H9 (cell line): ENCODE data around the gene ONECUT3. TPM values are rescaled to one million over a fixed set of nuclear protein-coding genes. Genes with fewer than 3 reads are reported as not detected.

Experiments
- DNase-seq: peaks from one replicate; pipeline ENCODE4 v3.0.0-alpha.2; 2017
- H2AFZ ChIP-seq: one replicate; pipeline ENCODE4 v1.6.1; 2013; ENCODE audit warnings: mild to moderate bottlenecking, low read length, control low read depth, moderate library complexity
- H2AK5ac ChIP-seq: 2 replicates; pipeline ENCODE4 v1.6.1; 2013; ENCODE audit warnings: low read length, control low read depth, mixed read lengths; ENCODE audit not compliant: insufficient read length
- H2BK120ac ChIP-seq: one replicate; pipeline ENCODE4 v1.6.1; 2013; ENCODE audit warnings: low read depth, mild to moderate bottlenecking, low read length, control low read depth, inconsistent platforms; ENCODE audit not compliant: poor library complexity, severe bottlenecking
- H2BK12ac ChIP-seq: 2 replicates; pipeline ENCODE4 v1.6.1; 2013; ENCODE audit warnings: low read length, control low read depth, mixed read lengths, low read depth; ENCODE audit not compliant: insufficient read length
- H2BK15ac ChIP-seq: 2 replicates; pipeline ENCODE4 v1.6.1; 2013; ENCODE audit warnings: low read depth, low read length, control low read depth
- H2BK20ac ChIP-seq: one replicate; pipeline ENCODE4 v1.6.1; 2013; ENCODE audit warnings: low read depth, mild to moderate bottlenecking, low read length, control low read depth, inconsistent platforms; ENCODE audit not compliant: poor library complexity, severe bottlenecking
- H2BK5ac ChIP-seq: 2 replicates; pipeline ENCODE4 v1.6.1; 2013; ENCODE audit warnings: low read length, control low read depth, mixed read lengths; ENCODE audit not compliant: insufficient read length
- H3K14ac ChIP-seq: 2 replicates; pipeline ENCODE4 v1.6.1; 2013; ENCODE audit warnings: low read length, control low read depth; ENCODE audit not compliant: insufficient read depth
- H3K18ac ChIP-seq: 2 replicates; pipeline ENCODE4 v1.6.1; 2013; ENCODE audit warnings: low read depth, mild to moderate bottlenecking, mixed read lengths, low read length, control low read depth; ENCODE audit not compliant: insufficient read length
- H3K23ac ChIP-seq: 2 replicates; pipeline ENCODE4 v1.6.1; 2013; ENCODE audit warnings: low read length, control low read depth, mixed read lengths, low read depth; ENCODE audit not compliant: insufficient read length
- H3K23me2 ChIP-seq: 2 replicates; pipeline ENCODE4 v1.6.1; 2013; ENCODE audit warnings: low read depth, mild to moderate bottlenecking, mixed read lengths, low read length, control low read depth; ENCODE audit not compliant: insufficient read length, poor library complexity, severe bottlenecking
- H3K27ac ChIP-seq: 2 replicates; pipeline ENCODE4 v1.5.1; 2013; ENCODE audit warnings: low read length, control low read depth, mixed read lengths, low read depth; ENCODE audit not compliant: insufficient read length
- H3K27me3 ChIP-seq: 2 replicates; pipeline ENCODE4 v1.6.1; 2013; ENCODE audit warnings: low read length, control low read depth, inconsistent platforms; ENCODE audit not compliant: insufficient read depth
- H3K4ac ChIP-seq: 2 replicates; pipeline ENCODE4 v1.6.1; 2013; ENCODE audit warnings: low read depth, mild to moderate bottlenecking, control low read depth, inconsistent platforms, low read length, moderate library complexity
- H3K4me1 ChIP-seq: 2 replicates; pipeline ENCODE4 v1.6.1; 2013; ENCODE audit warnings: low read length, control low read depth, inconsistent platforms; ENCODE audit not compliant: insufficient read depth
- H3K4me2 ChIP-seq: 2 replicates; pipeline ENCODE4 v1.6.1; 2013; ENCODE audit warnings: low read length, control low read depth, mixed read lengths; ENCODE audit not compliant: insufficient read length, insufficient read depth
- H3K56ac ChIP-seq: 2 replicates; pipeline ENCODE4 v1.6.1; 2013; ENCODE audit warnings: low read depth, mild to moderate bottlenecking, mixed read lengths, low read length, control low read depth; ENCODE audit not compliant: insufficient read length
- H3K79me1 ChIP-seq: 2 replicates; pipeline ENCODE4 v1.6.1; 2013; ENCODE audit warnings: low read depth, mild to moderate bottlenecking, moderate library complexity, low read length, control low read depth, inconsistent platforms; ENCODE audit not compliant: insufficient read depth, poor library complexity, severe bottlenecking
- H3K79me2 ChIP-seq: 2 replicates; pipeline ENCODE4 v1.6.1; 2013; ENCODE audit warnings: low read length, control low read depth, inconsistent platforms; ENCODE audit not compliant: insufficient read depth
- H3K9ac ChIP-seq: 2 replicates; pipeline ENCODE4 v1.6.1; 2013; ENCODE audit warnings: low read length, control low read depth, mixed read lengths; ENCODE audit not compliant: insufficient read length; ENCODE audit errors: extremely low read depth
- H3K9me3 ChIP-seq: one replicate; pipeline ENCODE4 v1.6.1; 2013; ENCODE audit warnings: low read depth, low read length, inconsistent platforms; ENCODE audit not compliant: control insufficient read depth
- H3T11ph ChIP-seq: one replicate; pipeline ENCODE4 v1.6.1; 2013; ENCODE audit warnings: mild to moderate bottlenecking, low read length, control low read depth, inconsistent platforms
- H4K20me1 ChIP-seq: one replicate; pipeline ENCODE4 v1.6.1; 2013; ENCODE audit not compliant: control insufficient read depth, insufficient read length, insufficient read depth
- H4K5ac ChIP-seq: 2 replicates; pipeline ENCODE4 v1.6.1; 2013; ENCODE audit warnings: low read depth, mild to moderate bottlenecking, mixed read lengths, low read length, control low read depth; ENCODE audit not compliant: insufficient read length
- H4K8ac ChIP-seq: replicated peaks from 2 replicates; pipeline ENCODE4 v1.6.1; 2013; ENCODE audit warnings: low read length, control low read depth, mixed read lengths, low read depth; ENCODE audit not compliant: insufficient read length
- H4K91ac ChIP-seq: 2 replicates; pipeline ENCODE4 v1.6.1; 2013; ENCODE audit warnings: low read depth, mild to moderate bottlenecking, moderate library complexity, mixed read lengths, low read length, control low read depth; ENCODE audit not compliant: insufficient read length
- H3K27ac Mint-ChIP-seq, 3 experiments: 2 replicates in 2 of 3; 3 replicates in 1 of 3; pipeline ENCODE4 v1.8.0; 2020 to 2021; ENCODE audit warnings: mixed read lengths in 3 of 3, mild to moderate bottlenecking in 1 of 3, moderate library complexity in 1 of 3
- H3K27me3 Mint-ChIP-seq: 2 replicates; pipeline ENCODE4 v1.8.0; 2021; ENCODE audit warnings: low read depth, mild to moderate bottlenecking, moderate library complexity, mixed read lengths
- H3K36me3 Mint-ChIP-seq, 3 experiments: 2 replicates in 2 of 3; 3 replicates in 1 of 3; pipeline ENCODE4 v1.8.0; 2020 to 2021; ENCODE audit warnings: low read depth in 3 of 3, mixed read lengths in 3 of 3; ENCODE audit not compliant: insufficient read depth in 1 of 3
- H3K4me1 Mint-ChIP-seq, 2 experiments: 2 replicates each; pipeline ENCODE4 v1.8.0; 2020; ENCODE audit warnings: mixed read lengths in 2 of 2
- H3K4me3 Mint-ChIP-seq, 2 experiments: 2 replicates in 1 of 2; 3 replicates in 1 of 2; pipeline ENCODE4 v1.8.0; 2020 to 2021; ENCODE audit warnings: mild to moderate bottlenecking in 2 of 2, mixed read lengths in 2 of 2, moderate library complexity in 1 of 2
- H3K9me3 Mint-ChIP-seq, 2 experiments: 2 replicates in 1 of 2; 3 replicates in 1 of 2; pipeline ENCODE4 v1.8.0; 2020; ENCODE audit warnings: mild to moderate bottlenecking in 2 of 2, mixed read lengths in 2 of 2, moderate library complexity in 1 of 2
- WGBS: extraction: QIAGEN DNeasy Blood & Tissue Kit; methylation state at CpG from one replicate; pipeline ENCODE4 v1.1.7; 2013; ENCODE audit warnings: missing lambda C conversion rate, low lambda C conversion rate, mixed read lengths; ENCODE audit not compliant: insufficient read length; ENCODE audit errors: extremely low coverage; 5-methylcytosine and 5-hydroxymethylcytosine counted together
- total RNA-seq: library from RNA; stranded (reverse); gene quantifications from 2 replicates; pipeline ENCODE4 v1.2.1, GENCODE V29; 2021
- TF ChIP-seq, protein P1 (sequence below): fragments of 200-600 bp; sonication (generic); conservative IDR thresholded peaks from 3 replicates; pipeline ENCODE4 v1.8.0; 2021; ENCODE audit warnings: antibody characterized with exemption, mild to moderate bottlenecking

ONECUT3 gene
- total RNA-seq, 1 experiment from 2014 or later = 0.04 TPM

GRCh38 chr19:1828279-1829238 lies 75.3 kb downstream of the ONECUT3 start:
- Histone ChIP-seq H3K4ac (no peak overlapping the region), H3T11ph (no peak overlapping the region), H3K4me2 (no peak overlapping the region), H3K79me2 (peaks cover 2% of the 10 kb centered on the region; the same call in 1 of the 2 replicates), H2AK5ac (no peak overlapping the region), H2BK12ac (no peak overlapping the region), H3K9ac (no peak overlapping the region), H3K4me1 (no peaks in the 10 kb centered on the region), H4K20me1 (peaks cover 4% of the 10 kb centered on the region), H3K27ac (no peak overlapping the region), H3K9me3 (no peaks in the 10 kb centered on the region), H2BK5ac (no peak overlapping the region), H2BK120ac (no peak overlapping the region), H3K79me1 (no peaks in the 10 kb centered on the region), H2BK15ac (no peak overlapping the region), H3K23me2 (no peaks in the 10 kb centered on the region), H3K14ac (no peak overlapping the region; the same call in 1 of the 2 replicates), H3K18ac (no peak overlapping the region), H4K8ac (no peak overlapping the region), H4K5ac (no peak overlapping the region), H3K27me3 (no peaks in the 10 kb centered on the region), H2BK20ac (no peak overlapping the region), H3K23ac (no peak overlapping the region), H3K56ac (no peak overlapping the region), H4K91ac (no peak overlapping the region), H2AFZ (no peak overlapping the region)
- TF ChIP-seq, protein P1, sequence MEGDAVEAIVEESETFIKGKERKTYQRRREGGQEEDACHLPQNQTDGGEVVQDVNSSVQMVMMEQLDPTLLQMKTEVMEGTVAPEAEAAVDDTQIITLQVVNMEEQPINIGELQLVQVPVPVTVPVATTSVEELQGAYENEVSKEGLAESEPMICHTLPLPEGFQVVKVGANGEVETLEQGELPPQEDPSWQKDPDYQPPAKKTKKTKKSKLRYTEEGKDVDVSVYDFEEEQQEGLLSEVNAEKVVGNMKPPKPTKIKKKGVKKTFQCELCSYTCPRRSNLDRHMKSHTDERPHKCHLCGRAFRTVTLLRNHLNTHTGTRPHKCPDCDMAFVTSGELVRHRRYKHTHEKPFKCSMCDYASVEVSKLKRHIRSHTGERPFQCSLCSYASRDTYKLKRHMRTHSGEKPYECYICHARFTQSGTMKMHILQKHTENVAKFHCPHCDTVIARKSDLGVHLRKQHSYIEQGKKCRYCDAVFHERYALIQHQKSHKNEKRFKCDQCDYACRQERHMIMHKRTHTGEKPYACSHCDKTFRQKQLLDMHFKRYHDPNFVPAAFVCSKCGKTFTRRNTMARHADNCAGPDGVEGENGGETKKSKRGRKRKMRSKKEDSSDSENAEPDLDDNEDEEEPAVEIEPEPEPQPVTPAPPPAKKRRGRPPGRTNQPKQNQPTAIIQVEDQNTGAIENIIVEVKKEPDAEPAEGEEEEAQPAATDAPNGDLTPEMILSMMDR = no peak
- no peak for DNase-seq
- Mint-ChIP-seq H3K9me3 (no peaks in the 10 kb centered on the region), H3K4me3 (no peak overlapping the region), H3K27me3 (no peaks in the 10 kb centered on the region), H3K27ac (no peak overlapping the region), H3K36me3 (peaks cover 6 to 23% (median 11%) of the 10 kb centered on the region in 3 experiments; a peak in 6 of 7 replicates), H3K4me1 (peaks cover 6 to 19% of the 10 kb centered on the region in 2 experiments; a peak in 3 of 4 replicates)
- WGBS = no CpG with 5 or more reads among the region's 57 CpGs
